Kidney (tissue), 14 donors: ENCODE results near the gene BMP4. TPM values are rescaled to one million over a fixed set of nuclear protein-coding genes. Genes with fewer than 3 reads are reported as not detected.

Source experiments
- DNase-seq, 5 donors: peaks; one replicate each; pipeline ENCODE4 v3.0.0-alpha.2; 2013 to 2020
- FAIRE-seq: peaks from 2 replicates; lab custom pipeline; 2012; peaks lifted over from hg19 to GRCh38; lab: Jason Lieb, UNC
- H3K27ac ChIP-seq, 2 donors: one replicate each; pipeline ENCODE4 v1.7.0; 2013; ENCODE audit warnings: low read depth in 2 of 2, low read length in 2 of 2, inconsistent platforms in 1 of 2
- H3K27me3 ChIP-seq: one replicate; pipeline ENCODE4 v1.7.1; 2013; ENCODE audit warnings: low read length, inconsistent platforms; ENCODE audit not compliant: control insufficient read depth, insufficient read depth
- H3K36me3 ChIP-seq, 3 donors: one replicate each; pipeline versions ENCODE4 v1.7.0 to v1.7.1; 2013; ENCODE audit warnings: low read length in 3 of 3, control low read depth in 1 of 3, inconsistent platforms in 1 of 3; ENCODE audit not compliant: insufficient read depth in 3 of 3, control insufficient read depth in 2 of 3
- H3K4me1 ChIP-seq, 3 donors: one replicate each; pipeline versions ENCODE4 v1.7.0 to v1.7.1; 2013; ENCODE audit warnings: low read length in 3 of 3, inconsistent platforms in 1 of 3, low read depth in 1 of 3; ENCODE audit not compliant: control insufficient read depth in 2 of 3, insufficient read depth in 2 of 3
- H3K4me3 ChIP-seq, 3 donors: one replicate each; pipeline versions ENCODE4 v1.7.0 to v1.8.1; 2013; ENCODE audit warnings: low read length in 3 of 3, control low read depth in 1 of 3, inconsistent platforms in 1 of 3
- H3K9ac ChIP-seq, 3 donors: one replicate each; pipeline versions ENCODE4 v1.7.0 to v1.7.1; 2013; ENCODE audit warnings: low read length in 3 of 3, control low read depth in 1 of 3, inconsistent platforms in 1 of 3
- H3K9me3 ChIP-seq, 3 donors: one replicate each; pipeline versions ENCODE4 v1.7.0 to v1.7.1; 2013; ENCODE audit warnings: low read length in 3 of 3, control low read depth in 1 of 3, inconsistent platforms in 1 of 3; ENCODE audit not compliant: control insufficient read depth in 2 of 3, insufficient read depth in 1 of 3
- CTCF ChIP-seq: IDR thresholded peaks from 3 replicates; pipeline ENCODE4 v1.5.1; 2012; ENCODE audit warnings: mild to moderate bottlenecking, moderate library complexity, borderline replicate concordance; ENCODE audit not compliant: insufficient read depth; ENCODE audit errors: extremely low read depth
- intact Hi-C: fragments of 100-400 bp; cut with DNase I; formaldehyde crosslinking; loops from one replicate; pipeline ENCODE4 v1.11.1; 2022
- polyA plus RNA-seq: library from polyadenylated mRNA; stranded (reverse); fragments of 350-450 nt; fragmentation: Illumina TruSeq; extraction: RNeasy Lipid Tissue Mini Kit (QIAGEN cat#74804); gene quantifications from one replicate; pipeline ENCODE4 v1.2.3, GENCODE V29; 2014; ENCODE audit warnings: low read depth, low replicate concordance; ENCODE audit not compliant: insufficient read depth
- total RNA-seq: library from RNA; stranded (reverse); fragmentation: NEBNext Ultra II Directional; extraction: Animal tissue kit (Norgen Biotek cat#: 25700); gene quantifications from one replicate; pipeline ENCODE4 v1.2.1, GENCODE V29; 2021
- donor health status: control.
- donor health status: control.
- donor health status: control.
- donor health status: control.
- donor health status: control.
- donor health status: DM: yes; HTN: yes; CAD: no.
- donor health status: Normal renal cell carcinoma (clear cell type).

The BMP4 gene
- total and polyA plus RNA-seq, 2 donors from 2014 or later: 9.9 to 11.2 TPM

GRCh38 chr14:53950031-53950793, 6.4 kb downstream of the BMP4 start:
- intact Hi-C loops: no loop called here
- Histone ChIP-seq H3K4me3 (no peak overlapping the region), H3K9me3 (no peaks in the 10 kb centered on the region), H3K27ac (no peak overlapping the region), H3K36me3 (peaks cover 0 to 6% (median 5%) of the 10 kb centered on the region in 3 donors), H3K9ac (no peak overlapping the region), H3K4me1 (peaks cover 0 to 18% (median 15%) of the 10 kb centered on the region in 3 donors), H3K27me3 (no peaks in the 10 kb centered on the region)
- no peak for DNase-seq
- FAIRE-seq: no peak
- no peak for TF ChIP-seq CTCF

- DNase-seq (no peak), FAIRE-seq (no peak)
- H3K4me1 ChIP-seq: peaks cover 0 to 18% (median 12%) of the 10 kb centered on the region in 3 donors
- intact Hi-C loops: no loop called here
- no peak for TF ChIP-seq CTCF
- no peaks in the 10 kb centered on the region for H3K9me3 ChIP-seq
- no peaks in the 10 kb centered on the region for H3K27me3 ChIP-seq
- H3K27ac ChIP-seq: no peak overlapping the region
- peaks cover 0 to 6% (median 5%) of the 10 kb centered on the region in 3 donors for H3K36me3 ChIP-seq
- H3K4me3 ChIP-seq: no peak overlapping the region
- H3K9ac ChIP-seq: no peak overlapping the region
Observed at GRCh38 chr14:53949201-53949600, 7.4 kb downstream of the BMP4 start.

GRCh38 chr14:53948205-53948884, 8.3 kb downstream of the BMP4 start:
- intact Hi-C loops: no loop called here
- H3K4me1 ChIP-seq: peaks cover 0 to 14% (median 12%) of the 10 kb centered on the region in 3 donors
- no peak for TF ChIP-seq CTCF
- FAIRE-seq (no peak), DNase-seq (no peak)
- no peaks in the 10 kb centered on the region for H3K9me3 ChIP-seq
- H3K4me3 ChIP-seq: no peak overlapping the region
- no peak overlapping the region for H3K27ac ChIP-seq
- H3K9ac ChIP-seq: no peak overlapping the region
- H3K27me3 ChIP-seq: no peaks in the 10 kb centered on the region
- H3K36me3 ChIP-seq: peaks cover 0 to 6% (median 5%) of the 10 kb centered on the region in 3 donors
